Ecto neural progenitor cell (in vitro differentiated cells): ENCODE measurements around the gene PAFAH1B1.
"Not testable (repeated sequence)": the region's sequence is repeated elsewhere in the genome, so short reads cannot be mapped to it uniquely, and the experiment has no call there.

Experiments
- DNase-seq: peaks from one replicate; pipeline ENCODE4 v3.0.0-alpha.2; 2018; ENCODE audit warnings: low spot score

The PAFAH1B1 gene

DNA sequence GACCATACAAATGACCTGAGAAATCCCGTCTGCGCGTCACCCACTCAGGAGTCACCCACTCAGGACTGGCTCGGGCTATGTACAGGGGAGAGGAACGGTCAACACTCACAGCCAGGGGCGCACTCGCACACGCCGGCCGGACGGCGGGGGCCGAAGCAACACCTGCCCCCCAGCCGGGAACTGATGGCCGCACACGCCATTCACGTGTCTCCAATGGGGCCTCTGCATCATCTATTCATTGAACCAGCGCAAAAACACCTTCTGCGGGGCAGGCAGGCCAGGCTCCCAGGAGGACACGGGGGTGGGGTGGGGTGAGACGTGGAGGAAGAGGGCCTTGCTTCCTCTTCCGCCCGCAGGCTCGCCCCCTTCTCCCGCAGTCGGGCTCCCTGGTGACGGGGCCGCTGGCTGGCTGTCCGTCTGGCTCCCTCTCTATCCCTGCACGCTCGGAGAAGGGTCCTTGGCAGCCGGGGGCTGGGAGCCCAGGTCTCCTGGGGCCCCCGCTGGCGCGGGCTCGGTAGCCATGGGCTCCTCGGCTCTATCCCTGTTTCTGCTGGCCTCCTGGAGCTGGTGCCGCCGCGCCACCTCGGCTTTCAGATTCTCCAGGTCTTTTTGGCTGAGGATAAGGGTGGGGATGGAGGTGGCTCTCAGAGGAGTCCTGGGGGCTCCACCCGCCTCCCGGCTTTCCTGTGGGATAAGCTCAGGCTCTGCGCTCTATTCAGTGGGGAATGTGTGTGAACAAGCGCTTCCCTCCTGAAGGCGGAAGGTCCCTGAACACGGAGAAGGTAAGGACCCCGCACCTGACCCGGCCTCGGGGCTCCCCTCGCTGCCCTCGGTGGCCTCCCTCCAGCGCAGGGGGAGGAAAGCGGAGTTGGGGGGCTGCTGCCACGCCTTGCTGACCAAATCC lies 97.0 kb downstream of the PAFAH1B1 start:
- DNase-seq, result no peak

DNA sequence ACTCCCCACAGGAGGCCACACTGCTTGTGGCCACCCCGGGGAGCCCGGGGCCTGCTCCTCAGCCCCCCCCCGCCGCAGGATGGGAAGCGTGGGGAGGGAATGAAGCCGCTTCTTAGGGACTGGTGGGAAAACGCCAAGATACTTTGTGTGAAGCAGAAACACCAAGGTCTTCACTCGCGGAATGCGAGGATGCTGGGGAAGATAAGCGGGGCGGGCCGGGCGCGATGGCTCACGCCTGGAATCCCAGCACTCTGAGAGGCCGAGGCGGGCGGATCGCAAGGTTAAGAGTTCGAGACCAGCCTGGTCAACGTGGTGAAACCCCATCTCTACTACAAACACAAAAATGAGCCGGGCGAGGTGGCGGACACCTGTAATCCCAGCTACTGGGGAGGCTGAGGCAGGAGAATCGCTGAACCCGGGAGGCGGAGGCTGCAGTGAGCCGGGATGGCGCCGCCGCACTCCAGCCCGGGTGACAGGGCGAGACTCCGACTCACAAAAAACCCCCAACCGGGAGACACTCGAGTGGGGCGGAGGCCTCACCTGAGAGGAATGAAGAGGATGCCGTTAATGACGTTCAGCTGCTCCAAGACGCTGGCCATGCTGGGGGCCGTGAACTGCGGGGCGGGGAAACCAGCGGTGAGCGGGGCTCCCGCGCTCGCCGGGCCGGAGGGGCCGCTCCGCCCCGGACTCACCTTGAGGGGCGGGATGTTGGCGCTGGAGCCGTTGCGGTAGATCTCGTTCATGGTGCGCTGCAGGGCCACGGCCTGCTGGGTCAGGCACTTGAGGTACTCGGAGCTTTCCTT lies 97.8 kb downstream of the PAFAH1B1 start:
- no peak for DNase-seq

DNA sequence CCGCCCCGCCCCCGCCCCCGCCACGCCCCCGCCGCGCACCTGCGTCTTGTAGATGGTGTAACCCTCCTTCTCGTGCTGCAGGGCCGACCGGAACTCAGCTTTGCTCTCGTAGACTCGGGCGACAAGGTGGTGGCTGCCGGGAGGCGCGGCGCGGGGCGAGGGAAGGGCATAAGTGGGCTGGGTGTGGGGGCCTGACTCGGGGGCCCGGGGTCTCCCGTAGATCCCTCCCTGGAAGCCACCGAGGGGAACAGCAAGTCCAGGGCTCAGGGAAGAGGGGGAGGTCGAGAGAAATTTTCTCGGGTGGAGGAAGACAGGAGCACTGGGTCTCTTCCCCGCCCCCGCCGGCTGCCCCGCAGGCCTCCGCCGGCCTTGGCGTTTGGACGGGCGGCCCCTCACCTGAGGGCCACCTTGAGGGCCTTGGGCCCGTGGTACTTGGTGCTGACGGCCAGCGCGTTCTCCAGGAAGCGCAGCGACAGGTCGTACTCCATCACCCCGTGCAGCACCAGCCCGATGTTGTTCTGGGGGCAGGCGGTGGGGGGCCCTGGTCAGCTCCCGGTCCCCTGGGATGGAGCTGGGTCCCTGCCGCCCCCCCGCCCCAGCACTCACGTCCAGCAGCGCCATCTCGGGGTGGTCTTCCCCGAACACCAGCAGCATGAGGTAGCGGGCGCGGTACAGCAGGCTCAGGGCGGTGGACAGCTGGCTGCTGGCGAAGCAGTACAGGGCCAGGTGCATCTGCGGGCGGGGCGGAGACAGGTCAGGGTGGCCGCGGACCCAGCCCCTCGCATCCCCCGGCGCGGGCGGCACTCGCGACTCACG lies 98.7 kb downstream of the PAFAH1B1 start:
- no peak for DNase-seq

DNA sequence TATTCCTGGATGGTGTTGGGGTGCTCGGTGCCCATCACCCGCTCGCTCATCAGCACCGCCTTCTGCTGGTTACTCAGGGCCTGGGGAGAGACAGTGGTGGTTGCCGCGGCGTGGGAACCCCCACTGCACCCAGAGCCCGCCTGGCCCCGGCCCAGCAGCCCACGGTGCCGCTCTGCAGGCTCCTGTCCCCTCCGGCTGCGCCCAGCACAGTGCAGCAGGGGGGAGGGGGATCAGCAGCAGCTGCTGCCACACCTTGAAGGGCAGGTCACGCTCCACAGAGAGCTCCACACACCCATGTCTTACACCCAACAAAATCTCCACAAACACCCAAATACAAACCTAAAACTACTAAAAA lies 99.3 kb downstream of the PAFAH1B1 start:
- DNase-seq, result no peak

DNA sequence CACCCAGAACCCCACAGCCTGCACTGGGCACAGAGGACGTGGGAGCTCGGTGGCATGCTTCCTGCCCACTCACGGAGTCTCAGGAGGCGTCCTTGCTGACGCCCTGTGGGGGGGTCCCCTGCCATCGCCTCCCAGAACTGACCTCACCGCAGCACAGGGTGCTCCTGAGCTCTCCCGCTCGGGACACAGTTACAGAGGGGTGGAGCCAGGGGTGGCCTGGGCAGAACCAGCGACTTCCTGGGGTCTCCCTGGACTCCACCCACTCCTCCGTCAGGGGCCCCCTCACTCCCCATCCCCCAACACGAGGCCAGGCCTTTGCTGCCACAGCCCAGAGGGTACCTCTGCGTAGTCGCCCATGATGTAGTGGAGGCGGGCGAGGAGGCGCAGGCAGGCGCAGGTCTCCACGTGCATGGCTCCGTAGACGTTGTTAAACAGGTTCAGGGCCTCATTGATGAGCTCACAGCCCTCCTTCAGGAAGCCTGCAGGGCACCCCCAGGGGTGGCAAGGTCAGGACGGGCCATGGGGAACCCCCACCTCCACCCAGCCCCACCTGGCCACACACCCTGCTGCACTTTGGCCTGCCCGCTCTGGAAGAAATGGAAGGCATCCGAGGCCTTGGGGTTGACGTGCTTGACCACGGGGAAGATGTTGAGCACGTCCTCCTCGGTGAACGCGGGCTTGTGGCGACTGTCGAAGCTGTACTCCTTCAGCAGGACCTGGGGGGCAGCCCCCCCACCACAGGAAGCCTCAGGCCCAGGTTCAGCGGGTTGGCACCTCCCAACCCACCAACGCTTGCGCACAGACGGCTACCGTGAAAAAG lies 100.3 kb downstream of the PAFAH1B1 start:
- no peak for DNase-seq

DNA sequence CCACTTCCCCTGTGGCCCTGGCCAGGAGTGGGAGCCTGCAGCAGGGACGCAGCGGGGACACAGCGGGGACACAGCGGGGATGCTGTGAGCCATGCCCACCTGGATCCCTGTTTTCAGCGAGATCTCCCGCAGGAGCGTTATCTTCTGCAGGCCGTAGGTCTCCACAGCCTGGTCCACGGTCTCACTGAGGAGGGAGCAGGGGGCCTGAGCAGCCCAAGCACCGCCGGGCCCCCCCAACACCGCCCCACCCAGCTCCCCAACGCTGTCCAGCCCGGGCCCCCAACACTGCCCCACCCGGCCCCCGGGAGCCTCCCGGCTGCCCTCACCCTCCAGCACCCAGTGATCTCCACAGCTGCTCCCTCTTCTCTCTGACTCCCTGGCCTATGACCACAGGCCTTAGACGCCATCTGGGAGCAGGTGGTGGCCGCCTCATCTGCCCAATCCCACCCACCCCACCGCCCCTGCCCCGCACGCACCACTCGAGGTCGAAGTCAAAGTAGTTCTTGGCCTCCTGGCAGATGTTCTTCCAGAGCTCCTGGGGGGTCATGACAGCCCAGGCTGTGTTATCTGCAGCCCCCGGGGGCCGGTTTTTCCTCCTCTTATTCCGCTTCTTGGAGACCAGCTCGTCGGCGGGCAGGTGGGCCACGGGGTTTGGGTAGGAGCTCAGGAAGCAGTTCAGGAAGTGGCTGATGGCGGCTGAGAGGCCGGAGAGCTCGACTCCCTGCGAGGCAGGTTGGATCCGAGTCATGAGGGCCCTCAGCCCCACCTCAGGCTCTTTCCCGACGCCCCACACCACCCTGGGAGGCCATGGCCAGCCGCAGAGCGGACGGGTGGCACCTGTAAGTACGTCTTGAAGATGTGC lies 101.2 kb downstream of the PAFAH1B1 start:
- no peak for DNase-seq

DNA sequence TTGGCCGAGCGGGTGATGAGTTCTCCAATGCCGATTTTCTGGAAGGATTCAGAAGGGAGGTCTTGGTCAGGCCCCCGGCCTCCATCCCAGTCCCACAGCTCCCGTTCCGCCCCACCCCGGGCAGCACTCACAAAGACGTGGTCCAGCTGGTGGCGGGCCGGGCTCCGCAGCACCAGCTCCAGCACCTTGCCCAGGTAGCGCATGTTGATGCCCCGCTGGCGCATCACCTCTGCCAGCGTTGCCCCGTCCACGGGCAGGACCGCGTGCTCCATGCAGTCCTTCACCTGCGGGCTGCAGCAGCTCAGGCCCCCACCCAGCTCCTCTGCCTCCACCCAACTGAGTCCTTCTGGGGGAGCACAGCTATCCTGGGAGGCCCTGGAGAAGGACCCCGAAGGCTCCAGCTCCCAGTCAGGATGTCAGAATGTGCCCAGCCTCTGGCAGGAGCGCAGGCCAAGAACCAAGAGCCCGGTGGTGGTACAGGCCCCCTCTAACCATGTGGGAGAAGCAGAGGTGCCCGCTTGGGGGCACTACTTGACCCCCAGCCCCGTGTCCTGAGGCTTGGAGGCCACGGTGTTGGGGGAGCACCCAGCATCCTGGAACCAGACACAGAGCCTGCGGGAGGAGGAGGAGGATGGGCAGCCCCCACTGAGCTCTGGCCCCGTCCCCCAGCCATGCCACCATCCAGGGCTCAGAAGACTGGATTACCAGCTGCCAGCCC lies 101.9 kb downstream of the PAFAH1B1 start:
- peak; percentile 44 for DNase-seq

DNA sequence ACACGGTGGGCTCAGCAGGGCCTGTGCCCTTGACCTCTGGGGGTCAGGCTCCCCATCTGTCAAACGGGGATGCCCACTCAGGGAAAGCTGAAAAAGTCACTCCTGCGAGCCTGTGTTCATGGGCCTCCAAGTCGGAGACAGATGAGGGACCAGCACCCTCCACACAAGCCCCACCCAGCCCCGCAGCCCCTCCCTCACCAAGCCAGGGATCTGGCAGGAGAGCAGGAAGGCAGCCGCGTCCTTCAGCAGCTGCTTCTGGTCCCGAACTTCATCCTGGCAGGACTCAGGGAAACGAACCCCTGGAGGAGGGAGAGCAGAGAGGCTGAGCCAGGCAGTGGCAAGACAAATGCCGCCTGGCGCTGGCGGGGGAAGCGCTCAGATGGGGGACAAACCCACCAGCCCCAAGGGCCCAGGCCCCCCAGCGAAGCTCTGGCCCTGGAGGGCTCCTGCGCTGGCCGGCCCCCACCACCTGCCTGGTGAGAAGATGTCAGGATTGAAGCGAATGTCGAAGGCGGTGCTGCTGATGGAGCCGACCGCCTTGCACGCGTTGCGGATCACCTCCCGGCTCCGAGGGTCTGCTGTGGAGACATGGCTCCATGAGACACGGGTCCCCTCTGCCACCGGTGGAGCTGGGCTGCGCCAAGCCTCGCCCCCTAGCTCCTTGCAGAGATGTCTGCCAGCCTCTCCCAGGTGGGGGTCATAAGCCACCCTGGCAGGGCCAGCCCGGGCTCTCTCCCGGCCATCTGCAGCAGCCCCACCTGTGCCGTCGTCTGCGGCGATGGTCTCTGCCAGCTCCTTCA lies 102.7 kb downstream of the PAFAH1B1 start:
- DNase-seq, result peak; percentile 45

DNA sequence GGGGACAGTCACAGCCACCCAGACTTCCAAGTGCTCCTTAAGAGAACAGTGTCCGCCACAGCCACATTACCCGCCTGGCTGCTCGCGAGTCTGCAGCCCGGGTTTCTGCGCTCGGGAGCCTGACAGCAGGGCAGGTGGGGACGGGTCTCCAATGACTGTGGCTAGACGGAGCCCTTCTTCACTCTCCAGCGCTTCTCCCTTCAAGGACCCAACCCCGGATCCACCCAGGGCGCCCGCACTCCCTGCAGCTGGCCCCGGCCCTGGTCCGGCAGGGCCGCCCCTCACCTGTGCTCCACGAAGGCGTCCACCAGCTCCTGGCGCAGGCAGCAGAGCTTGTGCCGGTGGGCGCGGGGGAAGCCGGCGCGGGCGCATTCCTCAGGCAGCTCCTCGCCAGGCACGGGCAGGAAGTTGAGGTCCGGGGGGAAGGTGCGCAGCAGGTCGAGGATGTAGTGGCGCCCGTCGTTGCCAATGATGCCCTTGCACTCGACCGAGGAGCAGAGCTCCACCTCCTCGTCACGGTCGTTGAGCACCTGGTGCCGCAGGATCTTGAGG lies 104.2 kb downstream of the PAFAH1B1 start:
- DNase-seq, result no peak

DNA sequence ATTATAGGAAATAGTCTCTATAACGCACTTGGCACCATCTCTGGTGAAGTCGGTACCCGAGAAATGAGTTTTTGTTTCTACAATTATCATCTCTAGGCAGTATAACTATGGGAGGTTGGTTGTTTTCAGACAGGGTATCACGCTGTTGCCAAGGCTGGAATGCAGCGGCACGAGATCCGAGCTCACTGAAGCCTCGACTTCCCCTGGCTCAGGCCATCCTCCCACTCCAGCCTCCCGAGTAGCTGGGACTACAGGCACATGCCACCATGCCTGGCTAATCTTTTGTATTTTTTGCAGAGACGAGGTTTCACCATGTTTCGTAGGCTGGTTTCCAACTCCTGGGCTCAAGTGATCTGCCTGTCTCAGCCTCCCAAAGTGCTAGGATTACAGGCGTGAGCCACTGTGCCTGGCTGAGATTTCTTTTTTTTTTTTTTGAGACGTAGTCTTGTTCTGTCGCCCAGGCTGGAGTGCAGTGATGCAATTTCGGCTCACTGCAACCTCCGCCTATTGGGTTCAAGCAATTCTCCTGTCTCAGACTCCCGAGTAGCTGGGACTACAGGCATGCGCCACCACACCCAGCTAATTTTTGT lies 105.9 kb downstream of the PAFAH1B1 start:
- DNase-seq, result not testable (repeated sequence)

DNA sequence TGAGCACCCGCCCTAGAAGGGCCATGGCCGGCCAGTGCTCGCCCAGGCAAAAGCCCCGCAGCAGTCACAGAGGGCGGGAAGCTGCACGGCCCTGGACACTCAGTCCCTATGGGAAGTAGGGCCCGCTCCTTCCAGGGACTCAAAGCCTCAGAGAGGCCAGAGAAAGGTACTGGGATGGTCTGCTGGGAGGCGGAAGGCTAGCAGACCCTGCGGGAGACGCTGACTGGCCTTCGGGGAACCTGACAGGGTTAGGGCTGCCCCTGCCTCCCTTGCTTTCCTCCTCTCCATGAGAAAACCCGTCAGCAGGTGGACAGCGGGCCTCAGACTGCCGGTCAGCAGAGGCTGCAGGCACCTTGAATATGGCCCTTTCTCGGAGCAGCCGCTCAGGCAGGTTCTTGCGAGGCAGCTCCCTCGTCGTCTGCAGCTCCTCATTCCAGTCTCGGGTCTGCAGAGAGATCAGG lies 106.6 kb downstream of the PAFAH1B1 start:
- DNase-seq, result no peak

DNA sequence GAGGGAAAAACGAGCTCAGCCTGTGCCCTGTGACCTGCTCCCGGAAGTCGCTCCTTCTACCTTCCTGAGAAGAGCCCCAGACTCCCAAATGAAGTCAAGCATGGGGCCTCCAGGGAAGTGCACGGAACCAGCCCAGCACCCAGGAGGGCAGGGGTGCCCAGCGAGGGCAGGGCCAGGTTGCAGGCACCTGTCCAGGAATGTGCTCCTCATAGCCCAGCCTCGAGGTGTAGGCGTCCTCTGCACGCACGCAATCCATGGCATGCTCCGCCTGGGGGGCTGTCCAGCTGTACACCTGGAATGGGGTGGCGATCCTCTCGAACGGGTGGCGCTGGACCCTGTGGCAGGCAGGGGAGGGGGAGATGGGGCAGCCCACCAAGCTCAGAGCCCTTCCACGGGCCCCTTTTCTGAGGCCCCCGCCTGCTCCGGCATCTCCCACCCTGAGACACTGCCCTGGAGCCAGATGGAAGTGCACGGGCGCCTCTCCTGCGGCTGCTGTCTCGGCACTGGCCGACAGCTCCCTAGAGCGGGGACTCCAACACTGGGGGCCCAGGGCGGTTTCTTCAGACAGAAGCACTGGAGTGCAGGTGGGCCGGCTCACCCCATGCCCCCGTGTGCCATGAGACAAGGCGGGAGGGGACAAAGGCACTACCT lies 107.2 kb downstream of the PAFAH1B1 start:
- DNase-seq, result no peak

DNA sequence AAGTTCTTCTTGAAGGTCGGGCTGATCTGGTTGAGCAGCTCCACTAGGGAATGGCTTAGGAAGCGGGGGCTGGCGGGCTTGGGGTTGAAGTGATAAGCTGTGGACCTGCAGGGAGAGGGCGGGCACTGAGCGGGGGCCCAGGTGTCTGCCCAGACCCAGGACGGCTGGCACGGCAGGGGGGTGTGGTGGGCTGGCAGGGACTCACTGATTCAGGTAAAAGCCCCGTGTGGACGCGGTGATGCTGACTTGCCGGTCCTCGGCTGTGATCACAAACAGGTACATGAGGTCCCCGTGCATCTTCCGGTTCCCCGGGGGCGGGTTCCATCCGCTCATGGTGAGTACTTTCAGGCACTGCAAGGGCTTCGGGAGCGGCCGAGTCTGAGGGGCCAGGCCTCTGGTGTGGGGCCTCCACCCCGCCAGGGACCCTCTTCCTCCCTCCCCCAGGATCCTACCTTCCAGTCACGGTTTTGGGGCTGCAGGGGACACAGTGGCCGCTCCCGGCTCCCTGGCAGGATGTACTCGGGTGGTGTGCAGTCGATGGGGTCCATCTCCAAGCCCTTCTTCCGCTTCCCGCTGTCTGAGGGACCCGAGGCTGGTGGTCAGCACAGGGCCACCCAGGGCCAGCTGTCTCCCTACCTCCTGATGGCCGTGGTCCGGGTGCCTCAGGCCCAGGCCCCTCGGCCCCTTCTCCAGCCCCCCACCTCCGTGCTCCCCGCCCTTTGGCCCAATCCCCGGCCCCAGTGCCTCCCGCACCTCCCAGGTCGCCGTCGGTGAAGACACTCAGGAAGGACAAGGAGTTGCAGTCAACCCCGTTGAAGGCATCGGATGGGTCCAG lies 107.9 kb downstream of the PAFAH1B1 start:
- no peak for DNase-seq

DNA sequence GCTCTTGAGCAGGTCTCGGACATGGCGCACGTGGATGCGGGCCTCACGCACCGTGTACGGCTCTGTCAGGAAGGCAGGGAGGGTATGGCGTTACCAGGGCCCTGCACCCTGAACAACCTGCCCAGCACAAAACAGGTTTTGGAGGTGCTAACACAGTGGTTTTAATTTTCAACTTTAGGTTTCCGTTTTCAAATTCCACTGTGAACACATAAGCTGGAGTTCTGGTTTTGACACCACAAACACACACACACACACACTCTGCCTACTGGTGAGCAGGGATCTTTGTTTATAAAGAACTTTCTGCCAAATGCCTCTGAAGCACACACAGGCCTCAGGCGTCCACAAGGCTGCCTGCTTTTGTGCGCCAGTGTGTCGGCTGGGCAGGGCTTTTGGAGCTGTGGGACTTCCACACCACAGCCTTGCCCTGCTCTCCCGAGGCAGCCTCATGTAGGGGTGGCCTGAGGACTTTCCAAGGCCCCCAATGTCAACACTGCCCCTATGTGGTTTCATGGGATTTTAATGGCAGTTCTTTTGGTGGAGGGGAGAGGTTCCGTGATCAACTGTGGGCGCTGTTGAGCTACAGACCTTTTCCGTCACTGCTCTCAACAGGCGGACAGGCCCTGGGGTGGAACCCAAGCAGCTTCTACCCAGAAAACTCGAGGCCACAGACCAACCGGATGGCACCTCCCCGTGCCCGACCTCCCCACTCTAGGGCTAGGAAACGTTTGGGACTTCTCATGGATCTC lies 108.7 kb downstream of the PAFAH1B1 start:
- DNase-seq, result no peak

DNA sequence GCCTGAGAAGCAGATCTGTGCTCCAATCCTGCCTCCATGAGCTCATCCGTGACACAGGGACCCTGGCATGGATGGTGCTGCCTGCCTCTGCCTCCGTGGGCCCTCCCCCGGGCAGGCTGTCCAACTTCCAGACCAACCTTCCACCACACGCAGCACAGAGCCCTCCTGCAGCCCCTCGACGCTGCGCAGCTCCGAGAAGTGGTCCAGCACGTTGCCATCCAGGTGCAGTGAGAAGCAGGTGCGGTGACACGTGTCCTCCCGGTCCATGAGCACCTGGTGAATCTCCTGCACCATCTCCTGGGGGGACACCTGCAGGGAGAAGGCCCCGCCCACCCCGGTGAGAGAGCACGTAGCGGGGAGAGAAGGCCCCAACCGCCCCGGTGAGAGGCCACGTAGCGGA lies 109.7 kb downstream of the PAFAH1B1 start:
- no peak for DNase-seq

DNA sequence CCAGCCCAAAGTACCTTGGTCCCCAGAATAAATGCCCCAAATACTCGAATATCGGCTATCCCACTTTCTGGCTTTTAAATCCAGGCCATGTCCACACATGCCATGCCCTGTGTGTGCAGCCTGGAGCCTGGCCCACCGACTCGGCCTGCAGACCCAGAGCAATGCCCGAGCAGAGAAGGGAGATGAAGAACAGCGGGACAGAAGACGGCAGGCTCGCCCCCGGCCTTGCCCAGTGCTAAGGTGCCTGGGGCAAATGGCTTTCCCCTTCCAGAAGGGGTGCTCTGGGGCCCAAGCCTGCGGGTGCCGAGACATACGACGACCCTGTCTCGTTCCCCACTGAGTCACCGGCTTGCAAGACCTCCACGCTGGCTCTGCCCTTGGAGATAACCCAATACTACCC lies 110.2 kb downstream of the PAFAH1B1 start:
- no peak for DNase-seq
